ENCODE measurements around the gene BSX. TPM values are rescaled to one million over a fixed set of nuclear protein-coding genes. Genes with fewer than 3 reads are reported as not detected.

The BSX gene
- total RNA-seq, 1 experiment from 2014 or later, result not detected

DNA sequence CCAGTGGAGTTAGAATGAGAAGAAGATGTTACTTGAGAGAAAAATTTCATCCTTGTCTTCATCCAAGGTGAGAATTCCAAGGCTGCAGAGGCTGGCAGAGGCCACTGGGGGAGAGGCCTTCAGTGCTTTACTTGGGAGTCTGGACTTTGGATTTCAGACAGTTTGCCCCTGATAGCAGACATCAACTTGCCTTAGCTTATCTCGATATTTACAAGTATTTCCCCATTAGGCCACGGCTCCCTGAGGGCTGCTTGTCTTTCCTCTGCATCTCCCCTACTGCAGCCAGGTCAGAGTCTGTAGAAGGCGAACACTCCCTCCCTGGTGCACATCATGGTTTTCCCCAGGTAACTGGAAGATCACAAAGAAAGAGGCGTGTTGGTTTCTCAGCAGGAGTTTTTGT lies 29.9 kb upstream of the BSX start:
- ChIA-PET CTCF (interaction anchor here (0.7 to 4.0 kb wide), 3 partner anchors 8 to 148 kb away, joined by 3 to 36 read pairs (median 5); no protein-coding TSS in a partner anchor), POLR2A (no interaction called here)
- peaks cover 28% of the 10 kb centered on the region for H3K27me3 Mint-ChIP-seq (ENCODE audit: insufficient read depth, unreplicated experiment)
- intact Hi-C loops (cut with micrococcal nuclease), result no loop called here
- TF ChIP-seq, protein P1, sequence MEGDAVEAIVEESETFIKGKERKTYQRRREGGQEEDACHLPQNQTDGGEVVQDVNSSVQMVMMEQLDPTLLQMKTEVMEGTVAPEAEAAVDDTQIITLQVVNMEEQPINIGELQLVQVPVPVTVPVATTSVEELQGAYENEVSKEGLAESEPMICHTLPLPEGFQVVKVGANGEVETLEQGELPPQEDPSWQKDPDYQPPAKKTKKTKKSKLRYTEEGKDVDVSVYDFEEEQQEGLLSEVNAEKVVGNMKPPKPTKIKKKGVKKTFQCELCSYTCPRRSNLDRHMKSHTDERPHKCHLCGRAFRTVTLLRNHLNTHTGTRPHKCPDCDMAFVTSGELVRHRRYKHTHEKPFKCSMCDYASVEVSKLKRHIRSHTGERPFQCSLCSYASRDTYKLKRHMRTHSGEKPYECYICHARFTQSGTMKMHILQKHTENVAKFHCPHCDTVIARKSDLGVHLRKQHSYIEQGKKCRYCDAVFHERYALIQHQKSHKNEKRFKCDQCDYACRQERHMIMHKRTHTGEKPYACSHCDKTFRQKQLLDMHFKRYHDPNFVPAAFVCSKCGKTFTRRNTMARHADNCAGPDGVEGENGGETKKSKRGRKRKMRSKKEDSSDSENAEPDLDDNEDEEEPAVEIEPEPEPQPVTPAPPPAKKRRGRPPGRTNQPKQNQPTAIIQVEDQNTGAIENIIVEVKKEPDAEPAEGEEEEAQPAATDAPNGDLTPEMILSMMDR (IDR thresholded peaks at IDR 0.05; ENCODE audit: unreplicated experiment), result no peak
- no peak overlapping the region for H3K27ac Mint-ChIP-seq (ENCODE audit: low read depth, unreplicated experiment)
- no peaks in the 10 kb centered on the region for H3K9me3 Mint-ChIP-seq (ENCODE audit: unreplicated experiment)
- no peak for DNase-seq (ENCODE audit: unreplicated experiment)
- H3K4me1 Mint-ChIP-seq (ENCODE audit: insufficient read depth, unreplicated experiment), result no peaks in the 10 kb centered on the region
- H3K4me3 Mint-ChIP-seq (ENCODE audit: unreplicated experiment), result no peak overlapping the region
- no TSS peak for BruUV-seq (replicated peaks)
- H3K36me3 Mint-ChIP-seq (ENCODE audit: insufficient read depth, unreplicated experiment), result no peaks in the 10 kb centered on the region

DNA sequence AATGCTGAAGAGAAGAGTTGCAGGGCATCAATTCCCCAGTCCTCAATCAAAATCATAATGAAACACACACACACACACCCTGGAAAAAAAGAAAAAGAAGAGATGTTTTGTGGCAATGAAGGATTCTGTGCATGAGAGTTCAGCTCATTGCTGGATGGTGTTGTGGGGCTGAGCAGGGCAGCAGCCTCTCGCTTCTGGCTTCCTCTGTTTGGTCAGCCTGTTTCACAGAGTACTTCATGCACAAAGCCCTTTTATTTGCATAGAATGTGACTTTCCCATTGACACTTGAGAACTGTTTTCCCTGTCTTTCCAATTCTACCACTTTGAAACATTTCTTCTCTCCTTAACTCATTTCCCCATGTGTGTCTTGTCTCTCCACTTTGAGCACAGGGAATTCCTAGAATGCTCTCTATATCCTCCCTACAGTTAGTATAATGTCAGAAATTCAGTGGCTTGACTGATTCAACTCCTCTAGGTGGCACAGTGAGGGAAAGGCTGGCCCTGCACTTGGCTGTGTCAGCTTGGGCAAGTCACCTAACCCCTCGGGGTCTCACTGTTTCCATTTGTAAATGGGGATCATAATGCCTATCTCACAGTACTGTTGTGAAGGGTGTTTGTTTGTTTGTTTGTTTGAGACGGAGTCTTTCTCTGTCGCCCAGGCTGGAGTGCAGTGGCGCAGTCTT lies 25.4 kb upstream of the BSX start:
- CTCF ChIA-PET, result interaction anchor here (0.7 kb wide), 1 partner anchor 254 kb away, joined by 3 read pairs; no protein-coding TSS in a partner anchor
- H3K27ac Mint-ChIP-seq (ENCODE audit: low read depth, unreplicated experiment), result no peak overlapping the region
- POLR2A ChIA-PET, result no interaction called here
- no peak for DNase-seq (ENCODE audit: unreplicated experiment)
- no TSS peak for BruUV-seq (replicated peaks)
- no peak overlapping the region for H3K4me3 Mint-ChIP-seq (ENCODE audit: unreplicated experiment)
- intact Hi-C loops (cut with micrococcal nuclease), result no loop called here
- H3K4me1 Mint-ChIP-seq (ENCODE audit: insufficient read depth, unreplicated experiment), result no peaks in the 10 kb centered on the region
- TF ChIP-seq, protein P1 (IDR thresholded peaks at IDR 0.05; ENCODE audit: unreplicated experiment), result no peak
- H3K27me3 Mint-ChIP-seq (ENCODE audit: insufficient read depth, unreplicated experiment), result no peaks in the 10 kb centered on the region
- H3K9me3 Mint-ChIP-seq (ENCODE audit: unreplicated experiment), result no peaks in the 10 kb centered on the region
- peaks cover 4% of the 10 kb centered on the region for H3K36me3 Mint-ChIP-seq (ENCODE audit: insufficient read depth, unreplicated experiment)

DNA sequence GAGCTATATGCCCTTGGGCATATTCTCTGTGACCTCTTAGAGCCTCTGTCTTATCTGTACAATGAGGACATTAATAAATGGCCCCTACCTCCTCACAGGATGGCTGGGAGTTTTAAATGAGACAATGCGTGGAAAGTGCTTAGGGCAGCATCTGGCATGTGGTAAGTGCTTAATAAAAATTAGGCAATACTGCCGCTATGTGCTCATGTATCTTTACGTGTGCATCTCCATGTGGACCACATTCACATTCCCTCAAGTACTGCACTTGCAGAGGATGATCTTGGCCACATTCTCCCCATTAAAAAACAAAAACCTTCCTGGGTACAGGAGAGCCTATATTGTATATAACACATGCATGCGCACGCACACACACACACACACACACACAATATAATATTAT lies 19.1 kb upstream of the BSX start:
- no peaks in the 10 kb centered on the region for H3K9me3 Mint-ChIP-seq (ENCODE audit: unreplicated experiment)
- ChIA-PET POLR2A (no interaction called here), CTCF (interaction anchor here (1.0 kb wide), 1 partner anchor 21 kb away, joined by 5 read pairs; no protein-coding TSS in a partner anchor)
- TF ChIP-seq, protein P1 (IDR thresholded peaks at IDR 0.05; ENCODE audit: unreplicated experiment), result no peak
- no peak for DNase-seq (ENCODE audit: unreplicated experiment)
- no peak overlapping the region for H3K27ac Mint-ChIP-seq (ENCODE audit: low read depth, unreplicated experiment)
- H3K4me1 Mint-ChIP-seq (ENCODE audit: insufficient read depth, unreplicated experiment), result no peaks in the 10 kb centered on the region
- H3K27me3 Mint-ChIP-seq (ENCODE audit: insufficient read depth, unreplicated experiment), result peaks cover 21% of the 10 kb centered on the region
- BruUV-seq (replicated peaks), result no TSS peak
- H3K36me3 Mint-ChIP-seq (ENCODE audit: insufficient read depth, unreplicated experiment), result peaks cover 4% of the 10 kb centered on the region
- intact Hi-C loops (cut with micrococcal nuclease), result no loop called here
- H3K4me3 Mint-ChIP-seq (ENCODE audit: unreplicated experiment), result no peak overlapping the region

DNA sequence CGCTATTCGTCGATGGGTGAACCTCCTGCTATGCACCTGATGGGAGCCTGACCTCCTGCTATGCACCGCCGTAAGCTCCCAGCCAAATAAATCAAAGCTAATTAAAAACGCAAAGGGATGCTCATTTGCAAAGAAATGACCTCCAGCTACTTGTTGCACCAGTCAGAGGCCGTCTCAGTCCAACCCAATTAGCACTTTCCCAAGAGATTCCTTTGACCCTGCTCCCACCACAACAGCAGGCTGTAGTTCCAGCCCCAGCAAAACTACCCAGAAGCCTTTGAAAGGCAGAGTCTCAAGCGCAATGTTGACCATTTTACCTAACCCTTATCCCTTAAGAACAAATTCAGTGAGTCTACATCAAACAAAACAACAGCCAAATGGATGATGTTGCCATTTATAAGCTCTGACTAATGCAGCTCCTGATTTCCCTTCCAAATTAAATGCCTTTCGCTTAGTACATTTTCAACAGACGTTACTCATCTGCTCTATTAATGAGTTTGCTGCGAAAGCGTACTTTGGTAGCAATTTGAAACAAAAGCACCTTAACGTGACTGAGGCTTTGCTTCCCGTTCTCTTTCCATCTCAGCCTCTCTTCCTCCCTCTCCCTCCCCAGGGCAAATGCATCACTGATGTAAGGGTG lies 17.2 kb upstream of the BSX start:
- H3K4me3 Mint-ChIP-seq (ENCODE audit: unreplicated experiment), result no peak overlapping the region
- no TSS peak for BruUV-seq (replicated peaks)
- intact Hi-C loops (cut with micrococcal nuclease), result no loop called here
- no peaks in the 10 kb centered on the region for H3K36me3 Mint-ChIP-seq (ENCODE audit: insufficient read depth, unreplicated experiment)
- POLR2A ChIA-PET, result no interaction called here
- peaks cover 40% of the 10 kb centered on the region for H3K27me3 Mint-ChIP-seq (ENCODE audit: insufficient read depth, unreplicated experiment)
- H3K9me3 Mint-ChIP-seq (ENCODE audit: unreplicated experiment), result no peaks in the 10 kb centered on the region
- TF ChIP-seq, protein P1 (IDR thresholded peaks at IDR 0.05; ENCODE audit: unreplicated experiment), result no peak
- no peaks in the 10 kb centered on the region for H3K4me1 Mint-ChIP-seq (ENCODE audit: insufficient read depth, unreplicated experiment)
- no peak overlapping the region for H3K27ac Mint-ChIP-seq (ENCODE audit: low read depth, unreplicated experiment)
- no peak for DNase-seq (ENCODE audit: unreplicated experiment)
- CTCF ChIA-PET, result no interaction called here
